Measurements from ENCODE around the gene GTF2A1.
"Not testable (repeated sequence)": the region's sequence is repeated elsewhere in the genome, so short reads cannot be mapped to it uniquely, and the experiment has no call there.

The GTF2A1 gene

GRCh38 chr14:81233615-81234014 lies 12.9 kb upstream of the GTF2A1 start:
- no peak for TF ChIP-seq CTCF (IDR thresholded peaks at IDR 0.05; ENCODE audit: low read depth, low read length)
- DNase-seq (ENCODE audit: low read depth in 2 of 2) = no peak
- H3K4me3 ChIP-seq (replicated peaks in 1 of 2; ENCODE audit: low read depth in 2 of 2, low read length in 2 of 2) = no peak overlapping the region

- TF ChIP-seq CTCF (IDR thresholded peaks at IDR 0.05; ENCODE audit: low read depth, low read length) = no peak
- no peak overlapping the region for H3K4me3 ChIP-seq (replicated peaks in 1 of 2; ENCODE audit: low read depth in 2 of 2, low read length in 2 of 2)
- no peak for DNase-seq (ENCODE audit: low read depth in 2 of 2)
Observed at GRCh38 chr14:81231540-81231939, 10.8 kb upstream of the GTF2A1 start.

GRCh38 chr14:81224222-81224621 lies 3.5 kb upstream of the GTF2A1 start:
- no peak for TF ChIP-seq CTCF (IDR thresholded peaks at IDR 0.05; ENCODE audit: low read depth, low read length)
- no peak for DNase-seq (ENCODE audit: low read depth in 2 of 2)
- no peak overlapping the region for H3K4me3 ChIP-seq (replicated peaks in 1 of 2; ENCODE audit: low read depth in 2 of 2, low read length in 2 of 2)

GRCh38 chr14:81223788-81224187 lies 3.0 kb upstream of the GTF2A1 start:
- DNase-seq (ENCODE audit: low read depth in 2 of 2); H3K4me3 ChIP-seq (replicated peaks in 1 of 2; ENCODE audit: low read depth in 2 of 2, low read length in 2 of 2): not testable (repeated sequence)

GRCh38 chr14:81222691-81223090 lies 1.9 kb upstream of the GTF2A1 start:
- no peak for DNase-seq (ENCODE audit: low read depth in 2 of 2)
- no peak overlapping the region for H3K4me3 ChIP-seq (replicated peaks in 1 of 2; ENCODE audit: low read depth in 2 of 2, low read length in 2 of 2)
- TF ChIP-seq CTCF (IDR thresholded peaks at IDR 0.05; ENCODE audit: low read depth, low read length) = no peak

GRCh38 chr14:81222126-81222525 lies 1.4 kb upstream of the GTF2A1 start:
- no peak for TF ChIP-seq CTCF (IDR thresholded peaks at IDR 0.05; ENCODE audit: low read depth, low read length)
- H3K4me3 ChIP-seq (replicated peaks in 1 of 2; ENCODE audit: low read depth in 2 of 2, low read length in 2 of 2) = no peak overlapping the region
- DNase-seq (ENCODE audit: low read depth in 2 of 2) = no peak

- DNase-seq (ENCODE audit: low read depth in 2 of 2) = no peak
Observed at GRCh38 chr14:81221579-81222102, 882 bp upstream of the GTF2A1 start.

More at GRCh38 chr14:81221579-81222102, 882 bp upstream of the GTF2A1 start:
- no peak for TF ChIP-seq CTCF (IDR thresholded peaks at IDR 0.05; ENCODE audit: low read depth, low read length)
- peak overlapping the region; percentile 77 to 79 for H3K4me3 ChIP-seq (replicated peaks in 1 of 2; ENCODE audit: low read depth in 2 of 2, low read length in 2 of 2)
